Upper lobe of right lung (tissue), 1 donor: Measurements from ENCODE around the gene LPCAT1. TPM values are rescaled to one million over a fixed set of nuclear protein-coding genes. Genes with fewer than 3 reads are reported as not detected.

Experiments used
- ATAC-seq: fragments of 200-7000 bp; cut with Tn5 transposase; one replicate; pipeline ENCODE4 v1.9.1; 2020; ENCODE audit warnings: mild to moderate bottlenecking, moderate library complexity
- DNase-seq: peaks from one replicate; pipeline ENCODE4 v3.0.0-alpha.2; 2020
- H3K27ac ChIP-seq: fragments of 200-600 bp; one replicate; pipeline ENCODE4 v1.8.0; 2022
- H3K27me3 ChIP-seq: fragments of 200-600 bp; one replicate; pipeline ENCODE4 v1.8.0; 2022; ENCODE audit warnings: mild to moderate bottlenecking
- H3K36me3 ChIP-seq: fragments of 200-600 bp; one replicate; pipeline ENCODE4 v1.8.0; 2022
- H3K4me1 ChIP-seq: fragments of 200-600 bp; one replicate; pipeline ENCODE4 v1.8.0; 2022
- H3K4me3 ChIP-seq: fragments of 200-600 bp; one replicate; pipeline ENCODE4 v1.8.0; 2022; ENCODE audit warnings: mild to moderate bottlenecking
- H3K9me3 ChIP-seq: fragments of 200-600 bp; one replicate; pipeline ENCODE4 v1.8.0; 2022
- CTCF ChIP-seq: fragments of 200-600 bp; IDR thresholded peaks from one replicate; pipeline ENCODE4 v1.8.0; 2022; ENCODE audit warnings: antibody characterized with exemption
- intact Hi-C: fragments of 100-400 bp; cut with DNase I; formaldehyde crosslinking; loops from one replicate; pipeline ENCODE4 v1.11.0; 2022
- total RNA-seq: library from RNA; stranded (reverse); fragmentation: NEBNext Ultra II Directional; extraction: Animal tissue kit (Norgen Biotek cat#: 25700); gene quantifications from one replicate; pipeline ENCODE4 v1.2.1, GENCODE V29; 2021
- donor health status: DM: no; HTN: yes; CAD: no; lungs with severe emphysema.

The LPCAT1 gene
- total RNA-seq, 1 donor from 2014 or later: 690 TPM

DNA sequence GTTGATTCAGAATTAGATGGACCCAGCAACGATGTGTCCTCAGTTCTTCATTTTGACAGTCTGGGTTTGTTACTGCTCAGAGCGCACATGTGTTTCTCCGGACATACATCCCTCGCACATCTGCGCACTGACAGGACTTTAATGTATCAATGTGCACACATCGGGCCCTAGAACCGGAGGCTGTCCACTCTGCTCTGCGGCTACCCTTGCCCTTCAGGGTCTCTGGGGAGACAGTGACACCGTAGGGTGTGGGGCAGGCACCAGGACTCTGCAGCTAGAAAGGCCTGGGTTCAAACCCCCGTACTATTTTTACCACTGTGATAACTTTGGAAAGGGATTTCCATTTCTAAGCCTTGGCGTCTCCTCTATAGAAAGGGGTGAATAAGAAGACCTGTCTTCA is 23.5 kb upstream of the LPCAT1 start:
- H3K36me3 ChIP-seq: no peaks in the 10 kb centered on the region
- H3K4me3 ChIP-seq: no peak overlapping the region
- intact Hi-C loops: no loop called here
- H3K27me3 ChIP-seq: no peaks in the 10 kb centered on the region
- no peaks in the 10 kb centered on the region for H3K9me3 ChIP-seq
- H3K4me1 ChIP-seq: peaks cover 14% of the 10 kb centered on the region
- peak overlapping the region; percentile 71 for H3K27ac ChIP-seq
- TF ChIP-seq CTCF: no peak
- DNase-seq: no peak
- no peak for ATAC-seq

GRCh38 chr5:1546556-1546955 is 22.8 kb upstream of the LPCAT1 start:
- intact Hi-C loops: no loop called here
- ATAC-seq: peak; percentile 14
- DNase-seq: peak; percentile 68
- Histone ChIP-seq H3K9me3 (no peaks in the 10 kb centered on the region), H3K27me3 (no peaks in the 10 kb centered on the region), H3K27ac (peak overlapping the region; percentile 71), H3K36me3 (no peaks in the 10 kb centered on the region), H3K4me3 (no peak overlapping the region), H3K4me1 (peaks cover 20% of the 10 kb centered on the region)
- no peak for TF ChIP-seq CTCF

DNA sequence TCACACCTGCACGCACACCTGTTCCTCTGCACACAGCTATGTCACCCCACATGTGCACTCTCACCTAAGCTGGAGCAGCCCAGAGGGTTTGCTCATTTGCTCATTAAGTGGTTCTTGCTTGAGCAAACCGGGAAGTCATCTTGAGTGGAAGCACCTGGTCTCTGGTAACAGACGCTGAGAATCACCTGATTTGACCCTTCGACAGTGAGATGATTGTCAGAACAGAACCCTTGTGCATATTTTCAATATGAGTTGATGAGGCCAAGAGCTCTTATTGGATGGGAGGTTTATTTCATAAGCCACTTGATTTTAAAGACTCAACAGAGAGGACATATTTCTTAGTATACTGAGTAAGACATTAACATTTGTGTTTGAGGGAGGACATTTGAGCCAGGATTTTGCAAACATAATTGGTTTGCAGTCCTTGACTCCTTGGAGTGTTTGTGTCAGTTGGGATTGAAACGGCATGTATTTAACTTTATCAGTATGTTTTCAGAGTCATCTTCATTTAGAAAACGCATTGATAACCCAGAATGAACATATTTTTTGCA is 22.1 kb upstream of the LPCAT1 start:
- peak; percentile 71 for DNase-seq
- no peak overlapping the region for H3K4me3 ChIP-seq
- H3K27ac ChIP-seq: peak overlapping the region; percentile 71
- H3K9me3 ChIP-seq: no peaks in the 10 kb centered on the region
- peaks cover 17% of the 10 kb centered on the region for H3K4me1 ChIP-seq
- H3K27me3 ChIP-seq: no peaks in the 10 kb centered on the region
- no peaks in the 10 kb centered on the region for H3K36me3 ChIP-seq
- peak; percentile 80 for ATAC-seq
- no peak for TF ChIP-seq CTCF
- intact Hi-C loops: no loop called here

DNA sequence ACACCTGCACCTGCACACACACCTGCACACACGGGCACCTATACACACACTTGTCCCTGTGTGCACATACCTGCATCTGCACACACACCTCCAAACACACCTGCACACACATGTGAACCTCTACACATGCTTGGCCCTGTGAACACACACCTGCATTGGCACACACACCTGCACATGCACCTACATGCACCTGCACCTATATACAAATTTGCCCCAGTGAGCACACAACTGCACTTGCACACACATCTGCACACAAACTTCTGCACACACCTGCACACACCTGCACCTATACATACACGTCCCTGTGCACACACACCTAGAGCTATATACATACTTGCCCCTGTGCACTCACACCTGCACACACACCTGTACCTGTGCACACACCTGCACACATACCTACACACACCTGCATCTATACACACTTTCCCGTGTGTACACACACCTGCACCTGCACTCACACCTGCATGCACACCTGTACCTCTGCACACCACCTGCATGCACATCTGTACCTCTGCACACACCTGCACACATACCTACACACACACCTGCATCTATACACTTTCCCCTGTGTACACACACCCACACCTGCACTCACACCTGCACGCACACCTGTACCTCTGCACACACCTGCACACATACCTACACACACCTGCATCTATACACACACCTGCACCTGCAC is 21.5 kb upstream of the LPCAT1 start:
- DNase-seq (peak; percentile 48), ATAC-seq (no peak)
- intact Hi-C loops: no loop called here
- H3K4me3 ChIP-seq: no peak overlapping the region
- no peaks in the 10 kb centered on the region for H3K36me3 ChIP-seq
- no peak for TF ChIP-seq CTCF
- no peak overlapping the region for H3K27ac ChIP-seq
- H3K4me1 ChIP-seq: peaks cover 17% of the 10 kb centered on the region
- H3K27me3 ChIP-seq: no peaks in the 10 kb centered on the region
- no peaks in the 10 kb centered on the region for H3K9me3 ChIP-seq

DNA sequence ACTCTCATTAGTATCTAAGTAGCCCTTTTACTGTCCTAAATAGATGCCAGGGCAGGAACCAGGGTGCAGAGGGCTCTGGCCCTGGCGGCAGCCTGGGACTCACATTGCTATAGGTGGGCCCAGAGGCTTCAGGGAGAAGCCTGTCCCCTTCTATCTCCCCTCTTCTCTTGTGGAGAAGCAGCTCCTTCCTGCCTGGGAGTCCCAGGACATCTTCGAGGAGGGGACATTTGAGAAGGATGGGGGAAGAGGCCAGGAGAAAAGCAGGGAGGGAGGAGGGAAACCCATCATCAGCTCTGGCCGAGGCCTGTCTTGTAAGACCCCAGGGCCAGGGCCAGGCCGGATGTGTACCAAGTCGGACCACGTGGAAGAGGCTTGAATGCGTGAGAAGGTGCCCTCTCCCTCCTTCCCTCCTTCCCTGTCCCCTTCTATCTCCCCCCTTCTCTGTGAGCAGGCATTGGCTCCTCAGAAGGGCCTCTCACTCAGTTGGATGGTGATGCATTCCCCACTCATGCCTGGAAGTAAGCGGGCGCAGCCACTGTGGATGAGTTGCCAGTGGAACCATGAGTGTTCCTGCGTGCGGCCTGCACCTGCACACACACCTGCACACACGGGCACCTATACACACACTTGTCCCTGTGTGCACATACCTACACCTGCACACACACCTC is 20.7 kb upstream of the LPCAT1 start:
- Histone ChIP-seq H3K27ac (peak overlapping the region; percentile 65), H3K4me3 (no peak overlapping the region), H3K4me1 (peaks cover 17% of the 10 kb centered on the region), H3K9me3 (no peaks in the 10 kb centered on the region), H3K27me3 (no peaks in the 10 kb centered on the region), H3K36me3 (no peaks in the 10 kb centered on the region)
- ATAC-seq (peak; percentile 1), DNase-seq (peak; percentile 58)
- TF ChIP-seq CTCF: no peak
- intact Hi-C loops: no loop called here
